Measurements from ENCODE around the gene USP25. TPM values are rescaled to one million over a fixed set of nuclear protein-coding genes. Genes with fewer than 3 reads are reported as not detected.

Gene USP25
- total RNA-seq, 1 experiment from 2014 or later: 33.6 TPM

DNA sequence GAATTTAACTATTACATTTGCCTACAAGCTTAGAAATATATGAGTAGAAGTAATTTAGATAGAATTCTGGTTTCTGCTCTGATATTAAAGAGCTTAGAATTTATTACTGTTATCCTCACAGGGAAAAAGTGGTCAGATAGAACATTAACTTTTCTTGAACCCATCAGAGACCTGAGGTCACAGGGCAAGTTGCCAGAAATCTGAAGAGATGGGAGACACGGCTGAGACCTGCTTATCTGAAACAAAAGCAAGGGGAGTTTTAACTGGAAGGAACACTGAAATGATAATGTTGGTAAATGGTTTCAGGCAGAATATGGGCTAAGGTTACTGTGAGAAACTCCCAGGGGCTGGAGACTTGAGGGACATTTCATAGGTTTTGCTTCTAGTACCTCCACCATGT, 28.0 kb upstream of the USP25 start (continued):
- no peak for TF ChIP-seq ELF1 (IDR thresholded peaks at IDR 0.05; ENCODE audit: borderline replicate concordance, low read depth)
- TF ChIP-seq, protein P1, sequence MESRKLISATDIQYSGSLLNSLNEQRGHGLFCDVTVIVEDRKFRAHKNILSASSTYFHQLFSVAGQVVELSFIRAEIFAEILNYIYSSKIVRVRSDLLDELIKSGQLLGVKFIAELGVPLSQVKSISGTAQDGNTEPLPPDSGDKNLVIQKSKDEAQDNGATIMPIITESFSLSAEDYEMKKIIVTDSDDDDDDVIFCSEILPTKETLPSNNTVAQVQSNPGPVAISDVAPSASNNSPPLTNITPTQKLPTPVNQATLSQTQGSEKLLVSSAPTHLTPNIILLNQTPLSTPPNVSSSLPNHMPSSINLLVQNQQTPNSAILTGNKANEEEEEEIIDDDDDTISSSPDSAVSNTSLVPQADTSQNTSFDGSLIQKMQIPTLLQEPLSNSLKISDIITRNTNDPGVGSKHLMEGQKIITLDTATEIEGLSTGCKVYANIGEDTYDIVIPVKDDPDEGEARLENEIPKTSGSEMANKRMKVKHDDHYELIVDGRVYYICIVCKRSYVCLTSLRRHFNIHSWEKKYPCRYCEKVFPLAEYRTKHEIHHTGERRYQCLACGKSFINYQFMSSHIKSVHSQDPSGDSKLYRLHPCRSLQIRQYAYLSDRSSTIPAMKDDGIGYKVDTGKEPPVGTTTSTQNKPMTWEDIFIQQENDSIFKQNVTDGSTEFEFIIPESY (IDR thresholded peaks at IDR 0.05; ENCODE audit: extremely low read depth, insufficient replicate concordance, low read length): no peak

GRCh38 chr21:15703932-15704331, 25.9 kb upstream of the USP25 start:
- ChIA-PET RAD21 (ENCODE audit: low non-redundant PET in 1 of 2, low total read pairs in 2 of 2, uncharacterized antibody in 2 of 2, unreplicated experiment in 2 of 2) (no interaction called here), POLR2A (no interaction called here), CTCF (no interaction called here)
- Histone ChIP-seq H3K4me2 (ENCODE audit: low read length) (no peak overlapping the region), H3K27me3 (ENCODE audit: insufficient read depth, low read length) (no peaks in the 10 kb centered on the region), H3K4me3 (replicated peaks in 1 of 2; ENCODE audit: low read depth in 1 of 2, low read length in 2 of 2) (no peak overlapping the region), H3K27ac (ENCODE audit: low read depth, low read length) (no peak overlapping the region), H4K20me1 (ENCODE audit: insufficient read depth) (no peaks in the 10 kb centered on the region), H3K9me3 (ENCODE audit: control insufficient read depth in 1 of 2, insufficient read depth in 1 of 2, low read depth in 1 of 2, low read length in 2 of 2) (no peaks in the 10 kb centered on the region), H2AFZ (ENCODE audit: low read depth, low read length, poor library complexity, severe bottlenecking) (no peak overlapping the region), H3K9ac (ENCODE audit: low read length) (no peak overlapping the region), H3K36me3 (ENCODE audit: control insufficient read depth in 1 of 2, insufficient read depth in 2 of 2, low read length in 2 of 2) (no peaks in the 10 kb centered on the region), H3K9me2 (ENCODE audit: insufficient read depth) (no peaks in the 10 kb centered on the region), H3K79me2 (ENCODE audit: insufficient read depth, low read length) (no peaks in the 10 kb centered on the region), H3K4me1 (ENCODE audit: control insufficient read depth in 1 of 2, insufficient read depth in 2 of 2, low read length in 2 of 2) (peaks cover 8 to 18% of the 10 kb centered on the region in 2 experiments)
- no peak for DNase-seq (ENCODE audit: low read depth, low spot score)
- BruUV-seq (replicated peaks): no TSS peak
- intact Hi-C loops (cut with micrococcal nuclease): no loop called here
- no peak for TF ChIP-seq TCF7L2 (IDR thresholded peaks at IDR 0.05; ENCODE audit: borderline replicate concordance, extremely low read depth, insufficient read depth, insufficient read length)
- TF ChIP-seq SIN3A (IDR thresholded peaks at IDR 0.05; ENCODE audit: low read depth): no peak
- TF ChIP-seq JUND (IDR thresholded peaks at IDR 0.05): no peak
- TF ChIP-seq REST (IDR thresholded peaks at IDR 0.05; ENCODE audit: low read depth): no peak
- TF ChIP-seq RAD21 (IDR thresholded peaks at IDR 0.05; ENCODE audit: low read depth): no peak
- TF ChIP-seq EZH2 (IDR thresholded peaks at IDR 0.05): no peak
- TF ChIP-seq MAX (IDR thresholded peaks at IDR 0.05): no peak
- no peak for TF ChIP-seq POLR2AphosphoS5 (IDR thresholded peaks at IDR 0.05; ENCODE audit: low read depth, low read length)
- no peak for TF ChIP-seq CTCF (IDR thresholded peaks at IDR 0.05 in 2 of 3, conservative IDR thresholded peaks at IDR 0.05 in 1 of 3; ENCODE audit: borderline replicate concordance in 1 of 3, insufficient read depth in 1 of 3, low read depth in 2 of 3, low read length in 2 of 3)
- TF ChIP-seq ZFX (IDR thresholded peaks at IDR 0.05): no peak
- TF ChIP-seq ZNF274 (IDR thresholded peaks at IDR 0.05; ENCODE audit: low read depth, low read length): no peak
- TF ChIP-seq, protein P2, sequence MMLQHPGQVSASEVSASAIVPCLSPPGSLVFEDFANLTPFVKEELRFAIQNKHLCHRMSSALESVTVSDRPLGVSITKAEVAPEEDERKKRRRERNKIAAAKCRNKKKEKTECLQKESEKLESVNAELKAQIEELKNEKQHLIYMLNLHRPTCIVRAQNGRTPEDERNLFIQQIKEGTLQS (IDR thresholded peaks at IDR 0.05): no peak
- ATAC-seq: no peak
